ENCODE data around the gene PIP4P1. TPM values are rescaled to one million over a fixed set of nuclear protein-coding genes. Genes with fewer than 3 reads are reported as not detected.
"Not testable (repeated sequence)": the region's sequence is repeated elsewhere in the genome, so short reads cannot be mapped to it uniquely, and the experiment has no call there.

The PIP4P1 gene
- polyA plus RNA-seq, 2 donors, result 21.5 to 24.4 TPM

DNA sequence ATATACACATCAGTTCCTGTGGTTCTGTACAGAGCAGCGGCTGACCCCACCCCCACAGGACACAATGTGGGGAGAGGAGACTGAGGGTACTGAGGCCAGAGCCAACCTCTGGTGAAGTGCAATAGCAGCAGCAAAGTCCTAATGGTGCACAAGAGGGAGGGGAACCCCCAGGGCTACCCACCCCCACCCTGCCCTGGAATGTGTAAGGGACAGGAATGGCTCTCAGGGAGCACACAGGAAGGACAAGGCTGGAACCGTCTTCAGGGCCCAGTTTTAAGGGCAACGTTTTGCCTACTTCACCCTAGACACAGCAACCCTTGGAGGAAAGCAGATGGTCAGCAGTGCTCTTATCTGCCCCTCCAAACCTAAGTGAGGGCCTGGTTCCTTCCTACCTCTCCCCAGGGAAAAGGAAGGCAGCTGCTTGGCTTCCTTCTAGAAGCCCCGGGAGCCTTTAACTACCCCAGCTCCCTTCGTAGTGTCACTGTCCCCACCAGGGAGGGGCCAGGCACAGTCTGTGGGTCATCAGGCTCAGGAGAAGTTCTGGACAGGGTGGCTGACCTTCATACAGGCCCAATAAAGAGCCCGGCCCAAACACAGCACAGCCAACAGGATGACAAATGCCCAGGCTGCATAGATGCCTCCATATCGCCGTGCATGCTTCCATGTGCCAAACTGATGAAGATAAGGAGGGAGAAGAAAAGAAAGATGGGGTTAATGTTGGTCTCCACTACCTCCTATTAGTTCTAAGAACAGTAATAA is 3.0 kb downstream of the PIP4P1 start:
- no peak overlapping the region for H3K4me3 ChIP-seq (ENCODE audit: low read depth in 1 of 2, low read length in 2 of 2)
- peaks cover 15 to 21% of the 10 kb centered on the region in 2 donors for H3K36me3 ChIP-seq (ENCODE audit: control insufficient read depth in 2 of 2, insufficient read depth in 2 of 2, low read length in 1 of 2)
- H3K9me3 ChIP-seq (ENCODE audit: control insufficient read depth in 2 of 2, insufficient read depth in 1 of 2, low read depth in 1 of 2, low read length in 1 of 2), result no peaks in the 10 kb centered on the region
- no peak overlapping the region for H3K27ac ChIP-seq (ENCODE audit: low read depth in 2 of 2, low read length in 1 of 2)
- WGBS, 2 donors, result 61 to 65% methylated on average over 8 of the region's 8 CpGs
- peaks cover 0 to 7% of the 10 kb centered on the region in 2 donors for H3K4me1 ChIP-seq (ENCODE audit: control insufficient read depth in 2 of 2, insufficient read depth in 2 of 2, low read length in 1 of 2)
- no peaks in the 10 kb centered on the region for H3K27me3 ChIP-seq (ENCODE audit: control insufficient read depth in 1 of 2, insufficient read depth in 2 of 2, low read length in 2 of 2)

DNA sequence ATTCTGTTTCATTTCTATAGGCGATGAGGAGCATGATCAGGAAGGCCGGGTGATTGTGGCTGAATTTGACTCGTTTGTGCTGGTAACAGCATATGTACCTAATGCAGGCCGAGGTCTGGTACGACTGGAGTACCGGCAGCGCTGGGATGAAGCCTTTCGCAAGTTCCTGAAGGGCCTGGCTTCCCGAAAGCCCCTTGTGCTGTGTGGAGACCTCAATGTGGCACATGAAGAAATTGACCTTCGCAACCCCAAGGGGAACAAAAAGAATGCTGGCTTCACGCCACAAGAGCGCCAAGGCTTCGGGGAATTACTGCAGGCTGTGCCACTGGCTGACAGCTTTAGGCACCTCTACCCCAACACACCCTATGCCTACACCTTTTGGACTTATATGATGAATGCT is 4.3 kb downstream of the PIP4P1 start:
- no peak overlapping the region for H3K4me3 ChIP-seq (ENCODE audit: low read depth in 1 of 2, low read length in 2 of 2)
- WGBS, 2 donors, result 76 to 78% methylated on average over 13 of the region's 13 CpGs
- no peaks in the 10 kb centered on the region for H3K9me3 ChIP-seq (ENCODE audit: control insufficient read depth in 2 of 2, insufficient read depth in 1 of 2, low read depth in 1 of 2, low read length in 1 of 2)
- peaks cover 18 to 24% of the 10 kb centered on the region in 2 donors for H3K36me3 ChIP-seq (ENCODE audit: control insufficient read depth in 2 of 2, insufficient read depth in 2 of 2, low read length in 1 of 2)
- no peak overlapping the region for H3K27ac ChIP-seq (ENCODE audit: low read depth in 2 of 2, low read length in 1 of 2)
- H3K27me3 ChIP-seq (ENCODE audit: control insufficient read depth in 1 of 2, insufficient read depth in 2 of 2, low read length in 2 of 2), result no peaks in the 10 kb centered on the region
- H3K4me1 ChIP-seq (ENCODE audit: control insufficient read depth in 2 of 2, insufficient read depth in 2 of 2, low read length in 1 of 2), result peaks cover 0 to 7% of the 10 kb centered on the region in 2 donors

DNA sequence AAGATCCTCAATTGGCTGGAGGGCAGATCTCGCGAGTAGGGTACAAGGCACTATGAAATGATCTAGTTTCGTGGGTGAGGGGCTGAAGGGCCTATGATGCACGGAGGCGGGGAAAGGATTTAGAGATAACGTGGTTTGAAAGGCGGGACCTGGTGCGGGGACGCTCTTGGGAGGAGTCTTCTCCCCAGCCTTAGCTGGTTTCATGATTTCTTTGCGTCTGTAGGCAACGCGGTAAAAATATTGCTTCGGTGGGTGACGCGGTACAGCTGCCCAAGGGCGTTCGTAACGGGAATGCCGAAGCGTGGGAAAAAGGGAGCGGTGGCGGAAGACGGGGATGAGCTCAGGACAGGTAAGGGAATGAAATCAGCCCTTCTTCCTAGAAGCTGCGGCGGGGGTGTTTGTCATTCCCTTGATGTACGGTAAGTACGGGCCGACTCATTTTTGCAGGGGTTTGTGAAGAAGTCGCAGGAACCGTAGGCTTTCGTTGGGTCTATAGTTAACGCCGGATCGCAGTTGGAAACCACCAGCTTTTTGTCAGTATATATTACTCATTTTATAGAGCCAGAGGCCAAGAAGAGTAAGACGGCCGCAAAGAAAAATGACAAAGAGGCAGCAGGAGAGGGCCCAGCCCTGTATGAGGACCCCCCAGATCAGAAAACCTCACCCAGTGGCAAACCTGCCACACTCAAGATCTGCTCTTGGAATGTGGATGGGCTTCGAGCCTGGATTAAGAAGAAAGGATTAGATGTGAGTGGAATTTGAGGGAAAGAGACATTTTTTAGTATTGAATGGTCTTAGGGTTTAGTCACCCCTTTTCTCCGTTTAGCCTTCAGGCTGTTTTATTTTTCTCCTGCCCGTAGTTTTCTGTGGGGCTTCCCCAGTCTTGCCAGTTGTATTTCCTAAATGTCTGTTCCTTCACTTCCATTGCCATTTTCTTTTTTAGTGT is 5.6 kb downstream of the PIP4P1 start:
- H3K27me3 ChIP-seq (ENCODE audit: control insufficient read depth in 1 of 2, insufficient read depth in 2 of 2, low read length in 2 of 2), result no peaks in the 10 kb centered on the region
- H3K36me3 ChIP-seq (ENCODE audit: control insufficient read depth in 2 of 2, insufficient read depth in 2 of 2, low read length in 1 of 2), result peaks cover 21 to 27% of the 10 kb centered on the region in 2 donors
- peak overlapping the region; percentile 93 to 95 for H3K4me3 ChIP-seq (ENCODE audit: low read depth in 1 of 2, low read length in 2 of 2)
- H3K27ac ChIP-seq (ENCODE audit: low read depth in 2 of 2, low read length in 1 of 2), result peak overlapping the region; percentile 96 to 99
- WGBS, 2 donors, result 1% methylated on average over 39 of the region's 39 CpGs
- no peaks in the 10 kb centered on the region for H3K9me3 ChIP-seq (ENCODE audit: control insufficient read depth in 2 of 2, insufficient read depth in 1 of 2, low read depth in 1 of 2, low read length in 1 of 2)
- H3K4me1 ChIP-seq (ENCODE audit: control insufficient read depth in 2 of 2, insufficient read depth in 2 of 2, low read length in 1 of 2), result peaks cover 0 to 7% of the 10 kb centered on the region in 2 donors

DNA sequence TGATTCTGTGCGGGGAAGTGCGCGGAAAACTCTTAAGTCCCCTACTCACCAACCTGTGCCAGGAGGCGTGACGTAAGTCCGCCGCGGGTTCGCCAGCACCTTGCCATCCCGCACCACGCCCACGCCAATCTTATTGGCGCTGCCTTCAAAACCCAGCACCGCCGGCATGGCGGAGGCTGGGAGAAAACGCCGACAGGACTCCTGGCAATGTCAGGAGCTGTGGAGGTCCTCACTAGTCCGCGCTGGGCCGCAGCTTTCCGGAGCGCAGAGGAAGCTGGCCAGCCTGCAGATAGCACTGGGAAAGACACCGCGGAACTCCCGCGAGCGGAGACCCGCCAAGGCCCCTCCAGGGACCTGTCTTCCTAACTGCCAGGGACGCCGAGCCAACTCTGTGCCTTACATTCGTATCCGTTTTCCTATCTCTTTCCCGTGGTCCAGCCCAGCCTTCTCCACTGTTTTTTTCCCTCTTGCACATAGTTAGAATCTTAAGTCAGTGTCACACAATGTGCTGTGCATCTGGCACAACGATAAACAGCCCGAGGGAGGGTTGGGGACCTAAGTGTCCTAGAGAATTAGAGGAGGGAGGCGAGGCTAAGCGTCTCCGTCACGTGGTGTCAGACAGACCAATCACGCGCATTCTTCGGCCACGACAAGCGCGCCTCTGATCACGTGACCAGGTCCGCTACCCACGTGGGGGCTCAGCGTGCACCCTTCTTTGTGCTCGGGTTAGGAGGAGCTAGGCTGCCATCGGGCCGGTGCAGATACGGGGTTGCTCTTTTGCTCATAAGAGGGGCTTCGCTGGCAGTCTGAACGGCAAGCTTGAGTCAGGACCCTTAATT is 6.5 kb downstream of the PIP4P1 start, which contains the start of the genes APEX1 and OSGEP:
APEX1 (plus strand) TSS at position 711 of the 839 bp plus-strand sequence. CDS start 420 bp downstream, outside the sequence.
OSGEP (minus strand) TSS at position 297 of the 839 bp plus-strand sequence; CDS start at position 168, 129 bp downstream.
- H3K4me1 ChIP-seq (ENCODE audit: control insufficient read depth in 2 of 2, insufficient read depth in 2 of 2, low read length in 1 of 2), result peaks cover 0 to 5% of the 10 kb centered on the region in 2 donors
- peak within 1 kb of the TSS; percentile 93 to 95 for H3K4me3 ChIP-seq (ENCODE audit: low read depth in 1 of 2, low read length in 2 of 2)
- no peaks in the 10 kb centered on the region for H3K27me3 ChIP-seq (ENCODE audit: control insufficient read depth in 1 of 2, insufficient read depth in 2 of 2, low read length in 2 of 2)
- WGBS, 2 donors, result 0% methylated on average over 56 of the region's 56 CpGs
- H3K9me3 ChIP-seq (ENCODE audit: control insufficient read depth in 2 of 2, insufficient read depth in 1 of 2, low read depth in 1 of 2, low read length in 1 of 2), result no peaks in the 10 kb centered on the region
- peaks cover 26 to 27% of the 10 kb centered on the region in 2 donors for H3K36me3 ChIP-seq (ENCODE audit: control insufficient read depth in 2 of 2, insufficient read depth in 2 of 2, low read length in 1 of 2)
- peak within 1 kb of the TSS; percentile 96 to 99 for H3K27ac ChIP-seq (ENCODE audit: low read depth in 2 of 2, low read length in 1 of 2)

DNA sequence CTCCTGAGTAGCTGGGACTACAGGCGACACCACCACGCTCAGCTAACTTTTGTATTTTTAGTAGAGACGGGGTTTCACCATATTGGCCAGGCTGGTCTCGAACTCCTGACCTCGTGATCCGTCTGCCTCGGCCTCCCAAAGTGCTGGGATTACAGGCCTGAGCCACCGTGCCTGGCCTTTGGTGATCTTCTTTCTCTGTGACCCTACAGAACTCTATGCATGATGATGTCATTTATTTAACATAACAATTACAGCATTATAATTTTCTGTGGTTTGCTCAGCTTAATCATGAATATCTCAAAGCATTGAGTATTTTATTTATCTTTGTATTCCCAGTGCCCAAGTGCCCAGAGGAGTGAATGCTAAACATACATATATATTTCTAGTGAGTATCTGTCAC is 8.4 kb downstream of the PIP4P1 start:
- H3K36me3 ChIP-seq (ENCODE audit: control insufficient read depth in 2 of 2, insufficient read depth in 2 of 2, low read length in 1 of 2), result peaks cover 18 to 21% of the 10 kb centered on the region in 2 donors
- not testable (repeated sequence) for H3K9me3 ChIP-seq (ENCODE audit: control insufficient read depth in 2 of 2, insufficient read depth in 1 of 2, low read depth in 1 of 2, low read length in 1 of 2); H3K27ac ChIP-seq (ENCODE audit: low read depth in 2 of 2, low read length in 1 of 2); H3K4me3 ChIP-seq (ENCODE audit: low read depth in 1 of 2, low read length in 2 of 2); H3K27me3 ChIP-seq (ENCODE audit: control insufficient read depth in 1 of 2, insufficient read depth in 2 of 2, low read length in 2 of 2); H3K4me1 ChIP-seq (ENCODE audit: control insufficient read depth in 2 of 2, insufficient read depth in 2 of 2, low read length in 1 of 2)
- WGBS, 2 donors, result 90 to 93% methylated on average over 8 of the region's 8 CpGs

DNA sequence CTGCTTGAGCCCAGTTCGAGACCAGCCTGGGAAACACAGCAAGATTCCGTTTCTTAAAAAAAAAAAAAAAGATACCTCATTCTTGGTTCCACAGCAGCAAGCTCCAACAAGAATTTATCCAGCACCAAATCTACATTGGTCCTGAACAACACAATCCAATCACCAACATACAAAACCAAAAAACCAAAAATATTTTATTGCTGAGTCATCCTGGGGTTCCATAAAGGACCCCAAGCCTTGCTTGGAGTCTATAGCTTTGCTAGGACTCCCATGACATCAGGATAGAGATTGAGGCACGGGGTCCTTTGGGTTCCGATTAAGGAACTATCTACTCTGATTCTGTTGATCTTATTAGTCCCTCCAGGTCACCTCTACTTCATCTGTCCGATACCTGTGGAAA is 14.3 kb downstream of the PIP4P1 start:
- no peaks in the 10 kb centered on the region for H3K9me3 ChIP-seq (ENCODE audit: control insufficient read depth in 2 of 2, insufficient read depth in 1 of 2, low read depth in 1 of 2, low read length in 1 of 2)
- H3K27me3 ChIP-seq (ENCODE audit: control insufficient read depth in 1 of 2, insufficient read depth in 2 of 2, low read length in 2 of 2), result no peaks in the 10 kb centered on the region
- H3K4me1 ChIP-seq (ENCODE audit: control insufficient read depth in 2 of 2, insufficient read depth in 2 of 2, low read length in 1 of 2), result no peaks in the 10 kb centered on the region
- H3K27ac ChIP-seq (ENCODE audit: low read depth in 2 of 2, low read length in 1 of 2), result no peak overlapping the region
- H3K36me3 ChIP-seq (ENCODE audit: control insufficient read depth in 2 of 2, insufficient read depth in 2 of 2, low read length in 1 of 2), result peaks cover 23 to 26% of the 10 kb centered on the region in 2 donors
- 96 to 98% methylated on average over 5 of the region's 5 CpGs for WGBS, 2 donors
- no peak overlapping the region for H3K4me3 ChIP-seq (ENCODE audit: low read depth in 1 of 2, low read length in 2 of 2)

DNA sequence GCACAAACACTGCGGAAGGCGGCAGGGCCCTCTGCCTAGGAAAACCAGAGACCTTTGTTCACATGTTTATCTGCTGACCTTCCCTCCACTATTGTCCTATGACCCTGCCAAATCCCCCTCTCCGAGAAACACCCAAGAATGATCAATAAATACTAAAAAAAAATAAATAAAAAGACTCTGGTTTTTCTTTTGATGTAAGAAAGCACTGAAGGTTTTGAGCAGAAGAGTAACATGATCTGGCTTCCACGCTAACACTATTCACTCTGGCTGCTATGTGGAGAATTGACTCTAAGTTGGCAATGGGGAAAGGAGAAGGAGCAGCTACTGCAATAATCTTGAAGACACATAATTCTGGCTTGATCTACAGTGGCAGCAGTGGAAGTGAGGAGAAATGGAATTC is 17.6 kb downstream of the PIP4P1 start:
- 75 to 79% methylated on average over 2 of the region's 4 CpGs for WGBS, 2 donors
- not testable (repeated sequence) for H3K4me3 ChIP-seq (ENCODE audit: low read depth in 1 of 2, low read length in 2 of 2); H3K4me1 ChIP-seq (ENCODE audit: control insufficient read depth in 2 of 2, insufficient read depth in 2 of 2, low read length in 1 of 2); H3K27me3 ChIP-seq (ENCODE audit: control insufficient read depth in 1 of 2, insufficient read depth in 2 of 2, low read length in 2 of 2); H3K27ac ChIP-seq (ENCODE audit: low read depth in 2 of 2, low read length in 1 of 2); H3K9me3 ChIP-seq (ENCODE audit: control insufficient read depth in 2 of 2, insufficient read depth in 1 of 2, low read depth in 1 of 2, low read length in 1 of 2)
- peaks cover 11 to 16% of the 10 kb centered on the region in 2 donors for H3K36me3 ChIP-seq (ENCODE audit: control insufficient read depth in 2 of 2, insufficient read depth in 2 of 2, low read length in 1 of 2)

DNA sequence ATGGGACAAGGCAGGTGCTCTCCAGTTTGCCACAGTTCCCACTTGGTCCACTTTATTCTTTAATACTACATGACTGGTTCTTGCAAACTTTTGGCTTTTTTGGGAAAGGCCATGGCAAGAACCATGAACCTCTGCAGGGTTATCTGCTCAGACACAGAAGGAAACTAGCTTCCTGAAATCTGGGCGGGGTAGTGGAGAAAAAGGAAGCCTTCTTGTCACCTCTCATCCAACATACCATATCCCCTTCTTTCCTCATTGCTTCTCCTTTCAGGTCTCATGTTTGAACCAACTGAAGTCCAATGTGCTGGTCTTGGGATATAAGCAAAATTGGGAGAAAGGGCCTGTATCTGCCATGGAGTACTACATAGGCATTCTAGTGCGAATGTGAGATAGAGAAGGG is 19.8 kb downstream of the PIP4P1 start:
- 83 to 88% methylated on average over 2 of the region's 2 CpGs for WGBS, 2 donors

DNA sequence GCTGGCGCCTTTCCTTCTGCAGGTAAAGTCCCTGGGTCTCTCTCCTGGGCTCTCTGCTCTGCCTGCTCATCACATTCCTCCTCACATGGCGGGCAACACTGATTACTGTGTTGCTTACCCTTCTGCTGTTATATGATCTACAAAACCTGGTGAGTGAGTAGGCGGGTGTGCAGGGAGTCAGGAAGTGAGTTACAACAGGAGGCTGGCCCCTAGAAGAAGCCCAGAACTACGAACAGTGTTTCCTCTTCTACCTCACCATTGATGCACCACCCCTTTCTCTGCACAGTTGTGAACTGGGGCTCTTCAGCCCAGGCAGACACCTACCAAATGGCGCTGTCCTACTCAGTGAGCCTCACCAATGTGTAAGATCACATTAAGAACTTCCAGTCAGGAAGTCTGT is 20.4 kb downstream of the PIP4P1 start:
- H3K27me3 ChIP-seq (ENCODE audit: control insufficient read depth in 1 of 2, insufficient read depth in 2 of 2, low read length in 2 of 2), result no peaks in the 10 kb centered on the region
- H3K36me3 ChIP-seq (ENCODE audit: control insufficient read depth in 2 of 2, insufficient read depth in 2 of 2, low read length in 1 of 2), result peaks cover 0 to 2% of the 10 kb centered on the region in 2 donors
- peaks cover 0 to 2% of the 10 kb centered on the region in 2 donors for H3K9me3 ChIP-seq (ENCODE audit: control insufficient read depth in 2 of 2, insufficient read depth in 1 of 2, low read depth in 1 of 2, low read length in 1 of 2)
- no peak overlapping the region for H3K4me3 ChIP-seq (ENCODE audit: low read depth in 1 of 2, low read length in 2 of 2)
- H3K4me1 ChIP-seq (ENCODE audit: control insufficient read depth in 2 of 2, insufficient read depth in 2 of 2, low read length in 1 of 2), result no peaks in the 10 kb centered on the region
- H3K27ac ChIP-seq (ENCODE audit: low read depth in 2 of 2, low read length in 1 of 2), result no peak overlapping the region
- 78 to 79% methylated on average over 5 of the region's 5 CpGs for WGBS, 2 donors

More for the DNA sequence above, 19.8 kb downstream of the PIP4P1 start:
- Histone ChIP-seq H3K4me3 (ENCODE audit: low read depth in 1 of 2, low read length in 2 of 2) (no peak overlapping the region), H3K9me3 (ENCODE audit: control insufficient read depth in 2 of 2, insufficient read depth in 1 of 2, low read depth in 1 of 2, low read length in 1 of 2) (peaks cover 0 to 2% of the 10 kb centered on the region in 2 donors), H3K27me3 (ENCODE audit: control insufficient read depth in 1 of 2, insufficient read depth in 2 of 2, low read length in 2 of 2) (no peaks in the 10 kb centered on the region), H3K27ac (ENCODE audit: low read depth in 2 of 2, low read length in 1 of 2) (no peak overlapping the region), H3K36me3 (ENCODE audit: control insufficient read depth in 2 of 2, insufficient read depth in 2 of 2, low read length in 1 of 2) (peaks cover 1 to 7% of the 10 kb centered on the region in 2 donors), H3K4me1 (ENCODE audit: control insufficient read depth in 2 of 2, insufficient read depth in 2 of 2, low read length in 1 of 2) (no peaks in the 10 kb centered on the region)

Measured in esophagus (tissue), 2 donors.